ENCODE measurements around the gene IDH1. TPM values are rescaled to one million over a fixed set of nuclear protein-coding genes. Genes with fewer than 3 reads are reported as not detected.

Gene IDH1
- total and polyA plus RNA-seq, 2 experiments from 2014 or later: 85.4 to 164 TPM

- DNase-seq (ENCODE audit: low read depth in 1 of 2, low spot score in 1 of 2): no peak
- H3K36me3 ChIP-seq: peaks cover 49% of the 10 kb centered on the region
- no peak for TF ChIP-seq CTCF (IDR thresholded peaks at IDR 0.05; ENCODE audit: low read depth, low read length)
- no peaks in the 10 kb centered on the region for H3K9me3 ChIP-seq (ENCODE audit: low read depth)
- H3K27ac ChIP-seq: no peak overlapping the region
- H3K4me3 ChIP-seq: no peak overlapping the region
- no peaks in the 10 kb centered on the region for H3K27me3 ChIP-seq
- no peaks in the 10 kb centered on the region for H3K4me1 ChIP-seq (ENCODE audit: low read depth)
These were observed 14.2 kb downstream of the IDH1 start for GRCh38 chr2:208240619-208241209.

- Histone ChIP-seq H3K9me3 (ENCODE audit: low read depth) (no peaks in the 10 kb centered on the region), H3K36me3 (peaks cover 50% of the 10 kb centered on the region), H3K27ac (peak overlapping the region; percentile 57), H3K27me3 (no peaks in the 10 kb centered on the region), H3K4me3 (no peak overlapping the region), H3K4me1 (ENCODE audit: low read depth) (no peaks in the 10 kb centered on the region)
- DNase-seq (ENCODE audit: low read depth in 1 of 2, low spot score in 1 of 2): no peak
- TF ChIP-seq CTCF (IDR thresholded peaks at IDR 0.05; ENCODE audit: low read depth, low read length): no peak
These were observed 14.9 kb downstream of the IDH1 start for GRCh38 chr2:208239770-208240493.

- Histone ChIP-seq H3K9me3 (ENCODE audit: low read depth) (no peaks in the 10 kb centered on the region), H3K4me1 (ENCODE audit: low read depth) (no peaks in the 10 kb centered on the region), H3K36me3 (peaks cover 30% of the 10 kb centered on the region), H3K4me3 (no peak overlapping the region), H3K27me3 (no peaks in the 10 kb centered on the region), H3K27ac (no peak overlapping the region)
- DNase-seq (ENCODE audit: low read depth in 1 of 2, low spot score in 1 of 2): no peak
- TF ChIP-seq CTCF (IDR thresholded peaks at IDR 0.05; ENCODE audit: low read depth, low read length): no peak
These were observed 19.0 kb downstream of the IDH1 start for GRCh38 chr2:208235860-208236259.

GRCh38 chr2:208234786-208235185 is 20.1 kb downstream of the IDH1 start:
- DNase-seq (ENCODE audit: low read depth in 1 of 2, low spot score in 1 of 2): no peak
- TF ChIP-seq CTCF (IDR thresholded peaks at IDR 0.05; ENCODE audit: low read depth, low read length): no peak
- Histone ChIP-seq H3K27ac (no peak overlapping the region), H3K36me3 (peaks cover 26% of the 10 kb centered on the region), H3K4me1 (ENCODE audit: low read depth) (no peaks in the 10 kb centered on the region), H3K9me3 (ENCODE audit: low read depth) (no peaks in the 10 kb centered on the region), H3K4me3 (no peak overlapping the region), H3K27me3 (no peaks in the 10 kb centered on the region)

GRCh38 chr2:208228476-208228875 is 26.4 kb downstream of the IDH1 start:
- Histone ChIP-seq H3K36me3 (no peaks in the 10 kb centered on the region), H3K4me1 (ENCODE audit: low read depth) (no peaks in the 10 kb centered on the region), H3K27ac (no peak overlapping the region), H3K27me3 (no peaks in the 10 kb centered on the region), H3K9me3 (ENCODE audit: low read depth) (no peaks in the 10 kb centered on the region), H3K4me3 (no peak overlapping the region)
- no peak for DNase-seq (ENCODE audit: low read depth in 1 of 2, low spot score in 1 of 2)
- TF ChIP-seq CTCF (IDR thresholded peaks at IDR 0.05; ENCODE audit: low read depth, low read length): no peak
